Measurements from ENCODE around the gene TCAP.

DNA sequence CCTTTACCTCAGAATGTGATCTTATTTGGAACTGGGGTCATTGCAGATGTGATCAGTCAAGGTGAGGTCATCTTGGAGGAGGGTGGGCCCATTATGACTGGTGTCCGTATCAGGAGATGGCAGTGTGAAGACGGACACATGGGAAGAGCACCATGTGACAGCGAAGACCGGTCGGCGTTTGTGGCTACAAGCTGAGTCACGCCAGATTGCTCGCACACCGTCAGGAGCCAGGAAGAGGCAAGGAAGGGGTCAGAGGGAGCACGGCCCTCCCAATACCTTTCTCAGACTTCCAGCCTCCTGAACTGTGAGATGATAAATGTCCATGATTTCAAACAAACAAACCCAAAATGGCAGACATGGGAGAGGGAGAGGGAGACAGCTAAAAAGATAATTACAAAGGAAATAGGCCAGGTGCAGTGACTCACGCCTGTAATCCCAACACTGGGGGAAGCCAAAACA lies 15.0 kb upstream of the TCAP start:
- TF ChIP-seq, protein P1, sequence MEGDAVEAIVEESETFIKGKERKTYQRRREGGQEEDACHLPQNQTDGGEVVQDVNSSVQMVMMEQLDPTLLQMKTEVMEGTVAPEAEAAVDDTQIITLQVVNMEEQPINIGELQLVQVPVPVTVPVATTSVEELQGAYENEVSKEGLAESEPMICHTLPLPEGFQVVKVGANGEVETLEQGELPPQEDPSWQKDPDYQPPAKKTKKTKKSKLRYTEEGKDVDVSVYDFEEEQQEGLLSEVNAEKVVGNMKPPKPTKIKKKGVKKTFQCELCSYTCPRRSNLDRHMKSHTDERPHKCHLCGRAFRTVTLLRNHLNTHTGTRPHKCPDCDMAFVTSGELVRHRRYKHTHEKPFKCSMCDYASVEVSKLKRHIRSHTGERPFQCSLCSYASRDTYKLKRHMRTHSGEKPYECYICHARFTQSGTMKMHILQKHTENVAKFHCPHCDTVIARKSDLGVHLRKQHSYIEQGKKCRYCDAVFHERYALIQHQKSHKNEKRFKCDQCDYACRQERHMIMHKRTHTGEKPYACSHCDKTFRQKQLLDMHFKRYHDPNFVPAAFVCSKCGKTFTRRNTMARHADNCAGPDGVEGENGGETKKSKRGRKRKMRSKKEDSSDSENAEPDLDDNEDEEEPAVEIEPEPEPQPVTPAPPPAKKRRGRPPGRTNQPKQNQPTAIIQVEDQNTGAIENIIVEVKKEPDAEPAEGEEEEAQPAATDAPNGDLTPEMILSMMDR (IDR thresholded peaks at IDR 0.05) = no peak
- TF ChIP-seq POLR2A (IDR thresholded peaks at IDR 0.05) (no peak), POLR2AphosphoS5 (IDR thresholded peaks at IDR 0.05) (no peak)

Measured in gastroesophageal sphincter (tissue), 3 donors.